OCI-LY1 (cell line): ENCODE measurements around the gene PLEKHH1.

ENCODE experiments used
- EZH2 ChIP-seq: fragments of 200-600 bp; sonication (generic), shearing (Covaris generic); IDR thresholded peaks from 2 replicates; pipeline ENCODE4 v1.8.0; 2017; ENCODE audit warnings: borderline replicate concordance, mixed run types, mild to moderate bottlenecking, antibody characterized with exemption, low read length, moderate library complexity, mixed read lengths
- TF ChIP-seq, protein P1 (sequence below): fragments of 200-600 bp; sonication (generic), shearing (Covaris generic); IDR thresholded peaks from 2 replicates; pipeline ENCODE4 v1.5.1; 2017; ENCODE audit warnings: mild to moderate bottlenecking, antibody characterized with exemption, low read length, moderate library complexity, mixed read lengths

DNA sequence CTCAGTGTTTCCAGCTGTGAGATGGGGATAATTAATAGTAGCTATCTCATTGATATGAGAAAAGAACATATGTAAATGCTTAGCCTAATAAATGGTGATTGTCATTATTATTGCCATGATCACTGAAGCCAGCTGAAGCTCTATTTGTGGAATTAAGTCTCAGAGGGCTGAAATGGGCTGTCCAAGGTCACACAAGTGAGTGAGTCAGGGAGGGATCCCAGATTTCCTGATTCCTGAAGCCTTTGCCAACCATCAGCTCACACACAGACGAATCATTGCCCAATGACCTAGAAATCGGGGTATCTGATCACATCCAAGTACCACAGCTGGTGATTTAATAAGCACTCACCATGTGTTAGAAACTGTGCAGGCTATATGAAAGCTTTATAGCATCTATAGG, 23.0 kb upstream of the PLEKHH1 start:
- TF ChIP-seq, protein P1, sequence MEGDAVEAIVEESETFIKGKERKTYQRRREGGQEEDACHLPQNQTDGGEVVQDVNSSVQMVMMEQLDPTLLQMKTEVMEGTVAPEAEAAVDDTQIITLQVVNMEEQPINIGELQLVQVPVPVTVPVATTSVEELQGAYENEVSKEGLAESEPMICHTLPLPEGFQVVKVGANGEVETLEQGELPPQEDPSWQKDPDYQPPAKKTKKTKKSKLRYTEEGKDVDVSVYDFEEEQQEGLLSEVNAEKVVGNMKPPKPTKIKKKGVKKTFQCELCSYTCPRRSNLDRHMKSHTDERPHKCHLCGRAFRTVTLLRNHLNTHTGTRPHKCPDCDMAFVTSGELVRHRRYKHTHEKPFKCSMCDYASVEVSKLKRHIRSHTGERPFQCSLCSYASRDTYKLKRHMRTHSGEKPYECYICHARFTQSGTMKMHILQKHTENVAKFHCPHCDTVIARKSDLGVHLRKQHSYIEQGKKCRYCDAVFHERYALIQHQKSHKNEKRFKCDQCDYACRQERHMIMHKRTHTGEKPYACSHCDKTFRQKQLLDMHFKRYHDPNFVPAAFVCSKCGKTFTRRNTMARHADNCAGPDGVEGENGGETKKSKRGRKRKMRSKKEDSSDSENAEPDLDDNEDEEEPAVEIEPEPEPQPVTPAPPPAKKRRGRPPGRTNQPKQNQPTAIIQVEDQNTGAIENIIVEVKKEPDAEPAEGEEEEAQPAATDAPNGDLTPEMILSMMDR, result no peak
- no peak for TF ChIP-seq EZH2
